ENCODE results near the gene AGFG2.
"Not testable (repeated sequence)": the region's sequence is repeated elsewhere in the genome, so short reads cannot be mapped to it uniquely, and the experiment has no call there.

Gene AGFG2

GRCh38 chr7:100563809-100564400 lies 24.9 kb downstream of the AGFG2 start:
- DNase-seq: peak; percentile 81

GRCh38 chr7:100564405-100564804 lies 25.4 kb downstream of the AGFG2 start:
- DNase-seq; H3K4me3 ChIP-seq (ENCODE audit: low read depth, low read length); H3K27me3 ChIP-seq (ENCODE audit: insufficient read depth, low read depth, severe bottlenecking); H3K9me3 ChIP-seq (ENCODE audit: severe bottlenecking); H3K27ac ChIP-seq; H3K36me3 ChIP-seq: not testable (repeated sequence)

More at GRCh38 chr7:100563809-100564400, 24.9 kb downstream of the AGFG2 start:
- H3K36me3 ChIP-seq: peaks cover 2% of the 10 kb centered on the region; the same call in 1 of the 2 replicates
- no peaks in the 10 kb centered on the region for H3K9me3 ChIP-seq (ENCODE audit: severe bottlenecking)
- H3K4me3 ChIP-seq (ENCODE audit: low read depth, low read length): no peak overlapping the region
- H3K27me3 ChIP-seq (ENCODE audit: insufficient read depth, low read depth, severe bottlenecking): no peaks in the 10 kb centered on the region
- TF ChIP-seq CTCF (IDR thresholded peaks at IDR 0.05; ENCODE audit: low read depth, low read length): peak; percentile 96
- no peak overlapping the region for H3K27ac ChIP-seq

- no peak for TF ChIP-seq CTCF (IDR thresholded peaks at IDR 0.05; ENCODE audit: low read depth, low read length)
- H3K36me3 ChIP-seq: peaks cover 2% of the 10 kb centered on the region; the same call in 1 of the 2 replicates
- H3K4me3 ChIP-seq (ENCODE audit: low read depth, low read length): no peak overlapping the region
- no peaks in the 10 kb centered on the region for H3K9me3 ChIP-seq (ENCODE audit: severe bottlenecking)
- no peaks in the 10 kb centered on the region for H3K27me3 ChIP-seq (ENCODE audit: insufficient read depth, low read depth, severe bottlenecking)
- no peak overlapping the region for H3K27ac ChIP-seq
- no peak for DNase-seq
Observed at GRCh38 chr7:100565133-100565571, 26.1 kb downstream of the AGFG2 start.

GRCh38 chr7:100566018-100566531 lies 27.1 kb downstream of the AGFG2 start:
- H3K27me3 ChIP-seq (ENCODE audit: insufficient read depth, low read depth, severe bottlenecking): no peaks in the 10 kb centered on the region
- TF ChIP-seq CTCF (IDR thresholded peaks at IDR 0.05; ENCODE audit: low read depth, low read length): no peak
- DNase-seq: no peak
- no peak overlapping the region; the same call in 1 of the 2 replicates for H3K27ac ChIP-seq
- H3K36me3 ChIP-seq: peaks cover 2% of the 10 kb centered on the region; the same call in 1 of the 2 replicates
- no peak overlapping the region for H3K4me3 ChIP-seq (ENCODE audit: low read depth, low read length)
- no peaks in the 10 kb centered on the region for H3K9me3 ChIP-seq (ENCODE audit: severe bottlenecking)

GRCh38 chr7:100567031-100567730 lies 28.2 kb downstream of the AGFG2 start:
- Histone ChIP-seq H3K27ac (peak overlapping the region; percentile 58), H3K27me3 (ENCODE audit: insufficient read depth, low read depth, severe bottlenecking) (no peaks in the 10 kb centered on the region), H3K36me3 (peaks cover 2% of the 10 kb centered on the region; the same call in 1 of the 2 replicates), H3K4me3 (ENCODE audit: low read depth, low read length) (no peak overlapping the region), H3K9me3 (ENCODE audit: severe bottlenecking) (no peaks in the 10 kb centered on the region)
- peak; percentile 49 for DNase-seq
- no peak for TF ChIP-seq CTCF (IDR thresholded peaks at IDR 0.05; ENCODE audit: low read depth, low read length)

GRCh38 chr7:100567751-100568175 lies 28.8 kb downstream of the AGFG2 start:
- TF ChIP-seq CTCF (IDR thresholded peaks at IDR 0.05; ENCODE audit: low read depth, low read length): no peak
- H3K27ac ChIP-seq: peak overlapping the region; percentile 58
- H3K27me3 ChIP-seq (ENCODE audit: insufficient read depth, low read depth, severe bottlenecking): no peaks in the 10 kb centered on the region
- peaks cover 2% of the 10 kb centered on the region; the same call in 1 of the 2 replicates for H3K36me3 ChIP-seq
- H3K4me3 ChIP-seq (ENCODE audit: low read depth, low read length): no peak overlapping the region
- no peaks in the 10 kb centered on the region for H3K9me3 ChIP-seq (ENCODE audit: severe bottlenecking)
- DNase-seq: no peak
